Parathyroid adenoma (tissue), 2 donors: ENCODE measurements around the gene H6PD.

Source experiments
- H2AFZ ChIP-seq: fragments of 300-600 bp; sonication (generic); one replicate; pipeline ENCODE4 v1.7.0; 2017; ENCODE audit warnings: antibody characterized with exemption, mild to moderate bottlenecking
- H3K27ac ChIP-seq: fragments of 300-600 bp; sonication (generic); one replicate; pipeline ENCODE4 v1.7.0; 2017
- H3K27me3 ChIP-seq: fragments of 300-600 bp; sonication (generic); one replicate; pipeline ENCODE4 v1.7.0; 2017; ENCODE audit warnings: low read length; ENCODE audit not compliant: control insufficient read depth, insufficient read depth
- H3K36me3 ChIP-seq: fragments of 300-600 bp; sonication (generic); one replicate; pipeline ENCODE4 v1.7.0; 2017; ENCODE audit warnings: low read length; ENCODE audit not compliant: control insufficient read depth, insufficient read depth
- H3K4me1 ChIP-seq: fragments of 300-600 bp; sonication (generic); one replicate; pipeline ENCODE4 v1.7.0; 2017; ENCODE audit warnings: control low read depth
- H3K4me2 ChIP-seq: fragments of 300-600 bp; sonication (generic); one replicate; pipeline ENCODE4 v1.7.0; 2017; ENCODE audit warnings: low read length
- H3K4me3 ChIP-seq: fragments of 300-600 bp; sonication (generic); one replicate; pipeline ENCODE4 v1.7.0; 2017; ENCODE audit warnings: low read depth, low read length
- H3K79me2 ChIP-seq: fragments of 300-600 bp; sonication (generic); one replicate; pipeline ENCODE4 v1.7.0; 2017; ENCODE audit warnings: control low read depth
- H3K9ac ChIP-seq: fragments of 300-600 bp; sonication (generic); one replicate; pipeline ENCODE4 v1.7.0; 2017; ENCODE audit warnings: mild to moderate bottlenecking
- H3K9me3 ChIP-seq: fragments of 300-600 bp; sonication (generic); one replicate; pipeline ENCODE4 v1.7.0; 2017; ENCODE audit warnings: low read length; ENCODE audit not compliant: control insufficient read depth
- TF ChIP-seq, protein P1 (sequence below): fragments of 300-600 bp; sonication (generic); IDR thresholded peaks from one replicate; pipeline ENCODE4 v1.7.0; 2017; ENCODE audit warnings: antibody characterized with exemption, mild to moderate bottlenecking
- donor health status: primary hyperparathyroidism.

Gene H6PD

DNA sequence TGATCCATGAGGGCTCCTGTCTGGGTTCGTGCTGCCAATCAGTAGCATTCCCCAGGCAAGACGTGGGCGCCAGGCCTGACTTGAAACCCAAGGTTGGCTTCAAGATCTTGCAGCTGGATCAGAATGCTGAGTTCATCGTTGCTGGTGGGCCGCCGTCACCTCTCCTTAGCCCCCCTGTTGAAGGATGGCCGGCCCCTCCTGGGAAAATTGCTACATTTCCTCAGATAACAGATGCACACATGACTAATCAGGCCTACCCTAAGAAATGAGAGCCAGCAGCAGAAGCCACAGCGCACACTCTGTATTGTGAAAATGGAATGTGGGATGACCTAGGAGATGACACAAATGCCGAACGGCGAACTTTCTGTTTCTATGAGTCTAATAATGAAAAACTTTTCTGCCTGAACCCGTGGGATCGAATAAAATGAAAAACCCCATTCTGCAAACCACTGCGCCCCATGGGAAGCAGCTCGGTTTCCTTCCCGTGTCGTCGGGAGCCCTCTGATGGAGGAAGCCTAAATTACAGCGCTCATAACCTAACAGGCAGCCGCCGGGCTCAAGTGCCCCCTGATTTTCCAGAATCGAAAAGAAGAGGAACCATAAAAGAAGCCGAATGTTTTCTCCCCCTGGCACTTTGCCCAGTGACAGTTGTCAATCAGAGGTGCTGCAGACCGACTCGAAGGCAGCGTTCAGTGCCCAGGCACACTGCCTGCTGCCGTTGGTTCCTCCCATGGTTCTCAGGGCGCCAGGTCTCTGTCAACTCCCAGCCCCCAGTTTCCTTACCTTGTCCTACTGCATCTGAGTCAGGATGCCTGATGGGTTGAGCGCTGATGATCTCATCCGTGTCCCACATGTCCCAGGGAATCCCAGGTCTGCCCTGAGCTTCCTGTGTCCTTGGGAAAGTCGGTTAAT, 38.2 kb upstream of the H6PD start:
- H3K4me1 ChIP-seq, result no peaks in the 10 kb centered on the region
- H3K79me2 ChIP-seq, result no peaks in the 10 kb centered on the region
- H2AFZ ChIP-seq, result no peak overlapping the region
- H3K4me3 ChIP-seq, result no peak overlapping the region
- H3K27me3 ChIP-seq, result no peaks in the 10 kb centered on the region
- H3K9me3 ChIP-seq, result no peaks in the 10 kb centered on the region
- H3K36me3 ChIP-seq, result no peaks in the 10 kb centered on the region
- TF ChIP-seq, protein P1, sequence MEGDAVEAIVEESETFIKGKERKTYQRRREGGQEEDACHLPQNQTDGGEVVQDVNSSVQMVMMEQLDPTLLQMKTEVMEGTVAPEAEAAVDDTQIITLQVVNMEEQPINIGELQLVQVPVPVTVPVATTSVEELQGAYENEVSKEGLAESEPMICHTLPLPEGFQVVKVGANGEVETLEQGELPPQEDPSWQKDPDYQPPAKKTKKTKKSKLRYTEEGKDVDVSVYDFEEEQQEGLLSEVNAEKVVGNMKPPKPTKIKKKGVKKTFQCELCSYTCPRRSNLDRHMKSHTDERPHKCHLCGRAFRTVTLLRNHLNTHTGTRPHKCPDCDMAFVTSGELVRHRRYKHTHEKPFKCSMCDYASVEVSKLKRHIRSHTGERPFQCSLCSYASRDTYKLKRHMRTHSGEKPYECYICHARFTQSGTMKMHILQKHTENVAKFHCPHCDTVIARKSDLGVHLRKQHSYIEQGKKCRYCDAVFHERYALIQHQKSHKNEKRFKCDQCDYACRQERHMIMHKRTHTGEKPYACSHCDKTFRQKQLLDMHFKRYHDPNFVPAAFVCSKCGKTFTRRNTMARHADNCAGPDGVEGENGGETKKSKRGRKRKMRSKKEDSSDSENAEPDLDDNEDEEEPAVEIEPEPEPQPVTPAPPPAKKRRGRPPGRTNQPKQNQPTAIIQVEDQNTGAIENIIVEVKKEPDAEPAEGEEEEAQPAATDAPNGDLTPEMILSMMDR, result peak; percentile 69
- peak overlapping the region; percentile 24 for H3K27ac ChIP-seq
- peak overlapping the region; percentile 8 for H3K4me2 ChIP-seq
- H3K9ac ChIP-seq, result no peak overlapping the region

DNA sequence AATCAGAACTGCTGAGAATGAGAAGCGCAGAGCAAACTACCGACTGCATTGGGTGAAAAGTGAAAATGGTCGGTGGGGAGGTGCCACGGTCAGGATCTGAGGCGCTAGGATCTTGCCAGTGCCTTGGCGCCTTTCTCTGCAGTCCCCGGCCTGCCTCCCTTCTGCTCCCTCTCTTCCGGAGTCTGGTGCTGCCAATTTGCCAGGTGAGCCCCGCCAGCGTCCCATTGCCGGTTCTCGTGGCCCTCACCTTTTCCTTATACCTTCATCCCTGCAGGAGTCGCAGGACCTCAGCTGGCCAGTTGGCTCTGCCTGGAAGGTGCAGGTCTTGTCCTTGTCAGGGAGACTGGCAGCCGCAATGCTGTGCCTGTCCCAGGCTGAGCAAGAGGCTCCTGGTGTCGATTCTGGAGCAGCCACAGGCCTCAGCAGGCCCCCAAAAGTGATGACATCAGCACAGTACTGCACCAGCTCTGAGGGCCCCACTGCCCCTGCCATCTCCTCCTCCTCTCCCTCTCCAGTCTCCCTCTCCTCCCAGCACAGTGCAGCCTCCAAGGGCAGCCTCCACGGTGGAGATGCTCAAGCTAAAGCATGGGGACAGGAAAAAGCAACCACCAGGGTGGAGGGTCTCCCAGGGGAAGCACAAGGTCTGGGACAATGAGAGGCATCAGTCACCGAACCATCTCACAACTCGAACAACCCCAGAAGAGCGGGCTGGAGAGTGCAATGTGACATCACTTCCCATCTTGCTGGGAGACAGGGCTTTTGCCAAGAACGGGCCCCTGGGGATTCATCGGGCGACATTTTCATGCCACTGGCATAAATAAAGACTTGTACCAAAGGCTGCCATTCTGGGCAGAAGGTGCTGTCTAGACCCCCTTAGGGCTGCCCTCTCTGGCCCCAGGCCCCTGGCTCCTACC, 37.1 kb upstream of the H6PD start:
- no peak overlapping the region for H3K9ac ChIP-seq
- no peaks in the 10 kb centered on the region for H3K79me2 ChIP-seq
- H3K27me3 ChIP-seq, result no peaks in the 10 kb centered on the region
- no peaks in the 10 kb centered on the region for H3K36me3 ChIP-seq
- H3K27ac ChIP-seq, result no peak overlapping the region
- no peak overlapping the region for H2AFZ ChIP-seq
- no peaks in the 10 kb centered on the region for H3K4me1 ChIP-seq
- H3K9me3 ChIP-seq, result no peaks in the 10 kb centered on the region
- H3K4me3 ChIP-seq, result no peak overlapping the region
- TF ChIP-seq, protein P1, result no peak
- H3K4me2 ChIP-seq, result no peak overlapping the region

DNA sequence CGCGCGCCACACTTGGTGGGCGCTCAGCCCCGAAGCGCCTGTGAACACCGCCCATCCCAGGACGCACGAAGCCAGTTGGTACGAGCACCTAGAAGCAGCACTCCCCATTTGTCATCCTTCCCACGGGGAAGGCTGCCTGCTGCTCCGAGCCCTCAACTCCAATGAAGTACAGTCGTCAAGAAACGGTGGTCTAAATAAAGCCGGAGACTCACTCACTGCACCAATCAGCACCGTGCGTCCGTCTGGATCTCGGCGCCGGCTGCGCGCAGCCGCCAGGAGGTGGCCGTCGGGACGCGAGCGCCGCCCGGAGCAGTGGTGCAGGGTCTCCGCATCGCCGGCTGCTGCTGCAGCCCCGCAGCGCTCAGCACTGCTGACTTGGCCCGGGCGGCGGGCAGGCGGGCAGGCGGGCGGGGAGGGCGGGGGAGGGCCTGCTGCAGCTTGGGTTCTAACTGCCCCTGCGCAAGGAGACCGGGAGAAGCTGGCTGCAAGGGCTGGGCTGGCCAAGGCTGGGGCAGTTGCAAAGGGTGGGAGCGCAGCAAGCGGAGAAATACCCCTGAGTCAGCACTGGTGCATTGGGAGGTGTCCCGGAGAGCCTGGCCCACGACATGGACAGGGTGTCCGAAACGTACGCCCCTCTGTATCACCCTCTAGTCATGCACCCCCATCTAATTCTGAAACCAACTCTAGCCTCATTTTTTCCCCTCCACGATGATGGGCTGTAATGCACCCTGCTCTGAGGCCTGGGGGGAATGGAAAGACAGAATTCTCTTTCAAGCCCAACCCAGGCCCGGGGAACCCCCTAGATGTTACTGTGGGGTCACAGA, 35.8 kb upstream of the H6PD start:
- Histone ChIP-seq H3K4me3 (no peak overlapping the region), H3K9me3 (no peaks in the 10 kb centered on the region), H3K4me1 (no peaks in the 10 kb centered on the region), H2AFZ (no peak overlapping the region), H3K4me2 (peak overlapping the region; percentile 14), H3K9ac (no peak overlapping the region), H3K27ac (no peak overlapping the region), H3K27me3 (no peaks in the 10 kb centered on the region), H3K79me2 (no peaks in the 10 kb centered on the region), H3K36me3 (no peaks in the 10 kb centered on the region)
- TF ChIP-seq, protein P1, result no peak

DNA sequence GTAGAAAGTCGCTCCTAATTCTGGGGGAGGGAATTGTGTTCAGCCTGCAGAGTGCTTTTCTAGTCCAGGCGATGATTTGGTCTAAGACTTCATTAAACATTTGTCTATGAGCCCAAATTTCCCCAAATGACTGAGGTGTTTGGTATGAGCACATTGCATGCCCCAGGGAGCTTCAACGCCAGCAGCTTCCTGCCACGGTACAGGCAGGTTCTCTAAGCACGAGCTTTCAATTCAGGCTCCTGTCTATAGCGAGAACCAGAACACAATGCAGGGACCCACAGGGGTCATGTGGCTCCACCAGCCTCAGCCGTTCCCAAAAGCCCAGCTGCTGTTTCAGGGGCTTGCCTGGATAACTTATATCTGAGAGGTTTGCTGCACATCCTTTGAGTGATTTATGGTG, 34.1 kb upstream of the H6PD start:
- H3K27ac ChIP-seq, result no peak overlapping the region
- no peaks in the 10 kb centered on the region for H3K9me3 ChIP-seq
- no peak overlapping the region for H2AFZ ChIP-seq
- TF ChIP-seq, protein P1, result no peak
- no peak overlapping the region for H3K4me3 ChIP-seq
- H3K27me3 ChIP-seq, result no peaks in the 10 kb centered on the region
- H3K79me2 ChIP-seq, result no peaks in the 10 kb centered on the region
- H3K36me3 ChIP-seq, result no peaks in the 10 kb centered on the region
- no peak overlapping the region for H3K9ac ChIP-seq
- no peak overlapping the region for H3K4me2 ChIP-seq
- no peaks in the 10 kb centered on the region for H3K4me1 ChIP-seq
